ENCODE measurements around the gene RCOR1.

The RCOR1 gene

GRCh38 chr14:102726191-102726949 is 133.9 kb downstream of the RCOR1 start:
- DNase-seq (ENCODE audit: low spot score) = no peak

GRCh38 chr14:102727336-102728095 is 135.1 kb downstream of the RCOR1 start:
- no peak for DNase-seq (ENCODE audit: low spot score)

- DNase-seq (ENCODE audit: low spot score) = no peak
These were observed 136.1 kb downstream of the RCOR1 start for GRCh38 chr14:102728501-102728900.

DNA sequence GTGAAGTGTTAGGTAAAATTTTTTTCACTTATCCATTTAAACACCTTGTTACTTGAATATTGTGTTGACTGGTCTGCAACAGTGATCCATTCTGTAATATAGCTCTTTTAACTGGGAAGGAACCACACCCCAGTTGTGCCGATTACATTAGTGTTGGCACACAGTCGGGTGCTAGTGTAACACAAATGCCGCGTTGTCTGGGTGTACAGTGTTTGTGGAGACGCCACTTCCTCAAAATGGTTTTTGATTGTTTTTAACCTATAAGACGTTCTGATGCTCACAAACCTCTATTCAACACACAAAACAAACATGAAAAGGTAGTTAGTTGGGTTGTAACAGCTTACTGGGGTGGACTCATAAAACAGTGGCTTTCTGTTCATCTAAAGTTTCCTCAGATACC is 136.8 kb downstream of the RCOR1 start:
- no peak for DNase-seq (ENCODE audit: low spot score)

DNA sequence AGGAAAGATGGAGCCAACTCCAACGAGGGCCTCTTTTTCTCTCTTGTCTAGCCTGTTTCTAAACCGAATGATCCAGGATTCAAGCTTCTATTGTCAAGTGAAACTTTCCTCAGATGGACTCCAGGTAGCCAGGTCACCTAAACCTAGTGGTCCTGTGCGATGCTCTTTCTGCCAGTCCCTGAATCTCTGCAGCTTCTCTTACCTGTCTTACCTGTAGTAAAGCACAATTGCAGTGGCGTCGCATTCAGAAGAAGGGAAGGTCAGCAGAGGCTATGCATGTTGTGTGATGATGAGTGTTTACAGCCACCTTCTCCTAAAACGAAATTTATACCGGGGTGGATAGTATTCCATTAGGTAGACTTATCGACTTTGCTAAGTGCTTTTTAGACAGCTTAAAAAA is 137.4 kb downstream of the RCOR1 start:
- no peak for DNase-seq (ENCODE audit: low spot score)

- no peak for DNase-seq (ENCODE audit: low spot score)
These were observed 138.8 kb downstream of the RCOR1 start for GRCh38 chr14:102731101-102731870.

DNA sequence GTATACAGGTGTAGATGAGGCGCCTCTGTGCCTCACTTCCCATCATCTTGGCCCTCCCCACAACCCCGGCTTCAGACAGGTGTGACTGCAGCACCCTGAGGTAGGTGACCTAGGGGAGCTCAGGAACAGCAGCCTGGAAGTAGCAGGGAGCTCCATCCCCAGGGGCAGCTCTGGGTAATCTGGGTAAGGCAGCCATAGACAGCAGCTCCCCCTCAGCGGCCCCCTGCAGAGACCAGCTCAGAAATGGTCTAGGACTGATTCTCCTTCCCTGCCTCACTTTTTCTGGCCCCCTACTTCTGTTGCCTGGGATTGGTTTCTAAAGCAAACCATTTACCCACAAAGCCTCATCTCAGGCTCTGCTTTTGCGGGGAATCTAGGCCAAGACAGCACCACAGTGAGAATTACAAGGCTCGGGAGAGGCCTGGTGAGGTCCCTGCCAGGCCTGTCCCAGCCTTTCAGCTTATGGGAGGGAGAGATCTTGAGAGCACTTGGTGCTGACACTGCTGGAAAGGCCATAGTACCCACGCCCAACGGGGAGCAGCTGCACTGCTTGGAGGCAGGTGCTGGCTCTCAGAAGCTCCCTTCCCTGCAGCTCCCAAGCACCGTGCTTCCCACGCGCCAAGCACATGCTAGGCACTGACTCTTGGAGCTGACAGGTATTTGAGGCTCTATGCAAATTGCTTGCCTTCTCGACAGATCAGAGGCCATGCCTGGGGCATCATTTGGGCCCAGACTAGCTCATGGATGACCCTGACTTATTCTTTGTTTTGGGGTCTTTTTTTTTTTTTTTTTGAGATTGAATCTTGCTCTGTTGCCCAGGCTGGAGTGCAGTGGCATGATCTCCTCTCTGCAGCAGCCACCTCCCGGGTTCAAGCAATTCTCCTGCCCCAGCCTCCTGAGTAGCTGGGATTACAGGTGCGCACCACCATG is 139.7 kb downstream of the RCOR1 start:
- DNase-seq (ENCODE audit: low spot score) = no peak

GRCh38 chr14:102732924-102733323 is 140.5 kb downstream of the RCOR1 start:
- DNase-seq (ENCODE audit: low spot score) = no peak

DNA sequence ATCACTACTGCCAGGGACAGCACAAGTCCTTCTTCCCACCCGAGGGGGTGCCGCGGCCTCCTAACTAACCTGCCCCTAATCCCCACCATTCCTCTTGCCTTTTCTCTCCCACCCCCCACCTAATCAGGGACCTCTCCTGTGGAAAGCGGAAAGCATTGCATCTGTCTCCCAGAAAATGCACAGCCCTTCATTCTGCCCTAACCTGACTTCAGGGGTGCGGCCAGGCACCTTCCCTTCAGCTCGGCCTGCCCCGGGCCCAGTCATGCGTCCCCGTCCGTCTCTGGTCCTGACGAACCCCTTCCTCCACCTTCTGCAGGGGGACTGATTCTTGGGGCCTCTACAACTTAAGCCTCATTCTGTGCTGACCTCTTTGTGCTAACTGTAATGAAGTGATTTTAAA is 140.9 kb downstream of the RCOR1 start:
- no peak for DNase-seq (ENCODE audit: low spot score)

GRCh38 chr14:102734436-102734835 is 142.0 kb downstream of the RCOR1 start:
- no peak for DNase-seq (ENCODE audit: low spot score)

- DNase-seq (ENCODE audit: low spot score) = no peak
These were observed 144.5 kb downstream of the RCOR1 start for GRCh38 chr14:102736956-102737355.

DNA sequence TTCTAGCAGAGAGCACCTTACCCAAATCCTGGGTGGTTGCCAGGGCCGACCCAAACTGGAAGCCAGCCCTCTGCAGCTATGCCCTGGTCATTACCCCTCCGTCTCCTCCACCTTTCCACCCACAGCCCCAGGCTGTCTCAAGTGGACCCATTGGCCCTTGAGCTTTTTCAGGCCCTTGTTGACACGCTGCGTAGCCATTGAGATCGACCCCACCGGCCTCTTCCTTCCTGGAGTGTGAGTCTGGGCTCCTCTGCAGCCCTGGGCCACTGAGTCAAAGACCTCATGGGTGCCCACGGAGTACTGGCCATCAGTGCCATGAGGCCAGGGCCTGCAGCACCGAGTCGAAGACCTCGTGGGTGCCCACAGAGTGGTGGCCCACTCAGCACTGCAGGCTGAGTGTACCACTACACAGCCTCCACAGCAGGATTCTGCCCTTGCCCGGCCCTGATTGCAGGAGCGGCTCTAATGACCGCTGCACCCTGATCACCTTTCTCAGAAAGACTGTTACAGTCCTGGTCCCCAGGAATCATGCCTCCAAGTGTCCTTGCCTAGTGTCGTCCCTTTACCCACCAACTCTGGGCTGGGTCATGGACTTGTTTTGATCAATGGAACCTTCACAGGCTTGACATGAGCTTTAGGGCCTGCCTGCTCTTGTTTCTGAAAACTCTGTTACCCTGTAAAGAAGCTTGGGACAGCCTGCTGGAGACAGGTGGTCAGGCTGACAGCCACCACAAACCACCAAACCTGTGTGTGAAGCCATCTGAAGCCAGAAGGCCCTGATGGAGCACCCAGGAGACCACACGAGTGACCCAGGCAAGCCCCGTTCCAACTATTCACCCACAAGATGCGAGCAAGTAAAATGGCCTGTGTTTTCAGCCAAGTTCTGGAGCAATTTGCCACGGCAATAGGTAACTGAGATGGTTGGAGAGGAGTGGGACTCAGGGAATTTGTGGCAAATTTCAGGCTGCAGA is 145.2 kb downstream of the RCOR1 start:
- DNase-seq (ENCODE audit: low spot score) = no peak

GRCh38 chr14:102738373-102739189 is 146.1 kb downstream of the RCOR1 start:
- DNase-seq (ENCODE audit: low spot score) = no peak

DNA sequence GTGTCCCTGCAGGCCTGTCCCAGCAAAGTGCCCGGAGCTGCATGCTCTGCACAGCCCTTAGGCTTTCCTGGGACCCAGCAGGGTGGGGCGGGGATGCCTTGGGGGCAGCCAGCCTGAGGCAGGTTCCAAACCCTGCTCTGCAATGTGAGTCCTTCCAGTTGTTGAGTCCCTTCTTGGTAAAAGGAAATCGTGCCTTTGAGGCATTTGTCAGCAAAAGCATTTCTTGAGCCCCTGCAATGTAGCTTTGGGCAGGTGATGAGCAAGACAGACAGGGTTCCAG is 146.7 kb downstream of the RCOR1 start:
- DNase-seq (ENCODE audit: low spot score) = no peak

DNA sequence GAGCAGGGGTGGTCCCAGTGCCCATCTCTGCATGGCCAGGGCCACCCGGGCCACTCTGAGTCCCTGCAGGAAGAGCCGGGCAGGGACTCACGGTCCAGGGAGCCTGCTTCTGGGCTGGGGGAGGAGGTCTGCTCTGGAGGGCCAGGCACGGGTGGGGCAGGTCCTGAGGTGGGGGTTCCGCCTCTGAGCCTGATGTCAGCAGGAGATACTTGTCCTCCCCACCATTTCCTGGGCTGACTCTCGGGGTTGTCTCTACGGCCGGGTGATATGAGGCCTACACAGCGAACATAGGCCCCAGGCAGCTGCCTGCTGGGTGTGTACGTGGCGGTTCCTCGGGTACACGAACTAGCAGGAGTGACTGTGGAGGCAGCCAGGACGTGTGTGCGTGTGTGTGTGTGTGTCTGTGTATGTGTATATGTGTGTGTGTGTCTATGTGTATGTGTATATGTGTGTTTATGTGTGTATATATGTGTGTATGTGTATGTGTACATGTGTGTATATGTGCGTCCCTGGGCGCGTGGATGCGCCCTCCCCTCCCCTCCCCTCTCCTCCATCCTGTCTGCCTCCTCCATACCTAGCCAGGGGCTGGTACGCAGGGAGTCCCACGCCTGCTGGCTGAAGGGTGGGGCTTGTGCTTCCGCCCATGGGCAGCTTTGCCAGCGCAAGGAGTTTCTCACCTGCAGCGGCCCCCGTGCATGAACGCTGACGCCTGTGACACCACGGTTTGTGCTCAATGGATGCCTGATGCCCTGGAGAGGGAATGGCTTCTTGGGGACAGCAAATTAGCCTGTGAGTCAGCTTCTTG is 154.4 kb downstream of the RCOR1 start:
- no peak for DNase-seq (ENCODE audit: low spot score)

GRCh38 chr14:102748806-102749205 is 156.4 kb downstream of the RCOR1 start:
- no peak for DNase-seq (ENCODE audit: low spot score)

DNA sequence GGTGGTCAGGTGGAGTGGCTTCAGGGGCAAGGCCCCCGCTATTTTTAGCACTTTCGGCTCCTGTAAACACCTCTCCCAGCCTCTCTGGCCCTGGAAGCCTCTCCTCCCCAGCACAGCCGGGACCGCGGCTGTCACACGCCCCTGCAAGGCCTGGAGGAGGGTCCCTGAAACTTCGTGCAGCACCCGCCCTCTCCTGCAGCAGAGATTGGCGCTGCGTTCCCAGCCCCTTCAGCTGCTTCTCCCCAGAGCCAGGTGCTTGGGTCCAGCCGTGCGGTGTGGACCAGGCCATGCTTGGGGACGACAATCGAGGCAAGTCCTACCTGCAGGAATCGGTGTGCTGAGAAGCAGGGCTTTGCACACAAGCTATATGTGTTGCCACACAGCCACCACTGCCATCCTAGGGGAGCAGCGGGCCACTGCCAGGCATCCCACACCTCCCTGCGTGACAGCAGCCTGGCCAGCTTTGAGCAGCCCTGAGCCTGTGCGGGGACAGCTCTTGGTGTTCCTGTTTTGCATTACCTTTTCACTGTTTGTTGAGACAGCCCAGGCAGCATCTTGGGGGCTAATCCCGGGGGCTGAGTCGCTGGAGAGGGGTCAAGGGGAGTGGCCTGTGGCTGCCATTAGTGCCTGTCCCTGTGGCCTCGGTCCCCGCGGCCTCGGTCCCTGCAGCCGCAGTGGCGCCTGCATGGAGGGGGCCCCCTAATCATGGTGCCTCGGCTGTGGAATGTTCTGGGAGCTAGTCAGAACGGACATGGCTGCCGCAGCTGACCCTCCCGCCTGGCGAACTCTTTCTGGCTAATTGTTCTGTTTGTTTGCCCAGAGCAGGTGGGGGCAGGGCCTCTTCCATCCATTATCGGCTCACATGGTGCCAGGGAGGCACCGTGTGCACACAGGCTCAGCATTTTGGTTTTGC is 157.2 kb downstream of the RCOR1 start:
- no peak for DNase-seq (ENCODE audit: low spot score)

DNA sequence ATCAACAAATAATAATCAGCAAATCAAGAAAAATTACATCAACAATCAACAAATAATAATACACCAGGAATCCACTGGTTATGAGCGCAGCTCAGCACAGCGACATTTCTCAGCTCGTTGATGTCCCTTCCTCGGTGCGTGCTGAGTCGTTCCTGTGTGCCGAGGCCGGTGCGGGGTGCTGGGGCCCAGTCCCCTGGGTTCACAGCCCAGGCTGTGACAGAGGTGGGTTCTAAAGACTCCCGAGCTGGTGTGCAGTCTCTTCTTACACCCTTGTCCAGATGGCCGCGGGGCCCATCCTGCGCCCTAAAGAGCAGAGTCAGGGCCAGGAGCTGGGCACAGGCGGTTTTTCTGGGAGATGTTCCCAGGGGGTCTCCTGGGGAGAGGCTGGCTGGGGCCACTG is 157.9 kb downstream of the RCOR1 start:
- DNase-seq (ENCODE audit: low spot score) = no peak
